Measurements from ENCODE around the gene CHST8.

DNA sequence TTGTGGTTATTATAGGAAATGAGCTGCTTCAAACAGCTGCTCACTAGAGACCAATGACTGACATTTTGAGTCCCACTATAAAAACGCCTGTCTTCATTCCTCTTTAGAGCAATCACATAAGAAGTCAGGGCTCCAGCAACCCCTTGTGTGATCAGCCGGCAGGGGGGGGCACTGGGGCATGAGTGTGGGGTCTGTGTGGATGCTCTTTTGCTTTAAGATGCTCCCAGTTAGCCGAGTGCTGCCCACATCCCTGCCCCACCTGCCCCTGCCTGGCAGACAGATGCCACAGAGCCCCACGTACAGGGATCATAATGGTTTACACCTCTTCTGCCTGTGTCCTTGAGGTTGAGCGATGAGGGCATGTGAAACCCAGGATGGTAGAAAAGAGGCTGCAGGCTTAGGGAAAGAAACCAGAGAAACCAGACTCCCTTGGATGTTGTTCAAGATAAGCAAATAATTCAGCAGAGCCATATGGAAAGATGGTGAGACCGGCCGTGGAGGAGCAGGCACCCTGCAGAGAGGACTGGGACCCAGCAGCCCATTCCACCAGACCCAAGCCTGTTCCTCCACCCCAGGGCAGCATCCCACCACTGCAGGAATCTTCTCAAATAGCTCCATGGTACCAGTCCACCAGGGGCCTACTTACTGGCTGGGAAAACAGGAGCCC lies 55.4 kb downstream of the CHST8 start:
- TF ChIP-seq POLR2AphosphoS5 (IDR thresholded peaks at IDR 0.05; ENCODE audit: borderline replicate concordance, low read depth, low read length): no peak
- no peak for TF ChIP-seq EZH2 (IDR thresholded peaks at IDR 0.05)
